Neural progenitor cell (in vitro differentiated cells): ENCODE data around the gene DEPP1. TPM values are rescaled to one million over a fixed set of nuclear protein-coding genes. Genes with fewer than 3 reads are reported as not detected.

ENCODE experiments used
- DNase-seq: peaks from one replicate; pipeline ENCODE4 v3.0.0-alpha.2; 2016; ENCODE audit warnings: low spot score
- H2AFZ ChIP-seq: fragments of 200-600 bp; sonication (generic); replicated peaks from 2 replicates; pipeline ENCODE4 v1.6.1; 2016; ENCODE audit warnings: antibody characterized with exemption
- H3F3A ChIP-seq: fragments of 200-600 bp; sonication (generic); 2 replicates; pipeline ENCODE4 v1.6.1; 2016; ENCODE audit warnings: antibody characterized with exemption, low read depth
- H3K27ac ChIP-seq: fragments of 200-600 bp; sonication (generic); 2 replicates; pipeline ENCODE4 v1.5.1; 2016; ENCODE audit warnings: mild to moderate bottlenecking
- H3K27me3 ChIP-seq: fragments of 200-600 bp; sonication (generic); 2 replicates; pipeline ENCODE4 v1.6.1; 2016; ENCODE audit warnings: mild to moderate bottlenecking, moderate library complexity
- H3K36me3 ChIP-seq: fragments of 200-600 bp; sonication (generic); 2 replicates; pipeline ENCODE4 v1.5.1; 2016
- H3K4me1 ChIP-seq: fragments of 200-600 bp; sonication (generic); 2 replicates; pipeline ENCODE4 v1.6.1; 2016; ENCODE audit warnings: mixed run types
- H3K4me2 ChIP-seq: fragments of 200-600 bp; sonication (generic); 2 replicates; pipeline ENCODE4 v1.6.1; 2016
- H3K4me3 ChIP-seq: fragments of 200-600 bp; sonication (generic); 2 replicates; pipeline ENCODE4 v1.5.1; 2016
- H3K79me2 ChIP-seq: fragments of 200-600 bp; sonication (generic); 2 replicates; pipeline ENCODE4 v1.6.1; 2016; ENCODE audit warnings: low read depth
- H3K9ac ChIP-seq: fragments of 200-600 bp; sonication (generic); 2 replicates; pipeline ENCODE4 v1.6.1; 2016
- H3K9me3 ChIP-seq: fragments of 200-600 bp; sonication (generic); 2 replicates; pipeline ENCODE4 v1.5.1; 2016; ENCODE audit warnings: low read depth
- H4K20me1 ChIP-seq: fragments of 200-600 bp; sonication (generic); 2 replicates; pipeline ENCODE4 v1.6.1; 2016; ENCODE audit warnings: low read depth
- H3K27ac Mint-ChIP-seq: 3 replicates; pipeline ENCODE4 v1.8.0; 2021; ENCODE audit warnings: mixed read lengths
- H3K27me3 Mint-ChIP-seq: 2 replicates; pipeline ENCODE4 v1.8.0; 2022; ENCODE audit warnings: low read depth, mild to moderate bottlenecking, inconsistent platforms, moderate library complexity, mixed read lengths; ENCODE audit not compliant: insufficient read depth
- H3K36me3 Mint-ChIP-seq: 3 replicates; pipeline ENCODE4 v1.8.0; 2021; ENCODE audit warnings: mixed read lengths
- H3K4me1 Mint-ChIP-seq: 3 replicates; pipeline ENCODE4 v1.8.0; 2021; ENCODE audit warnings: mixed read lengths
- H3K4me3 Mint-ChIP-seq: 3 replicates; pipeline ENCODE4 v1.8.0; 2021; ENCODE audit warnings: mild to moderate bottlenecking, moderate library complexity, mixed read lengths
- H3K9me3 Mint-ChIP-seq: 3 replicates; pipeline ENCODE4 v1.8.0; 2020; ENCODE audit warnings: mixed read lengths
- CTCF ChIP-seq: fragments of 200-600 bp; sonication (generic); IDR thresholded peaks from 2 replicates; pipeline ENCODE4 v1.5.1; 2017; ENCODE audit warnings: antibody characterized with exemption, mild to moderate bottlenecking
- EZH2 ChIP-seq: fragments of 200-600 bp; sonication (generic); IDR thresholded peaks from 2 replicates; pipeline ENCODE4 v1.6.1; 2017; ENCODE audit warnings: antibody characterized with exemption, mild to moderate bottlenecking, moderate library complexity
- EZH2phosphoT487 ChIP-seq: fragments of 200-600 bp; sonication (generic); IDR thresholded peaks from 2 replicates; pipeline ENCODE4 v1.6.1; 2017; ENCODE audit warnings: antibody characterized with exemption
- total RNA-seq: library from RNA; depleted of rRNA; stranded (reverse); fragments of >200 nt; gene quantifications from 2 replicates; pipeline ENCODE4 v1.2.3, GENCODE V29; 2015; ENCODE audit warnings: low replicate concordance

Gene DEPP1
- total RNA-seq, 1 donor from 2014 or later = not detected

- Mint-ChIP-seq H3K27ac (no peak overlapping the region), H3K36me3 (no peaks in the 10 kb centered on the region), H3K4me1 (no peaks in the 10 kb centered on the region), H3K27me3 (peaks cover 12% of the 10 kb centered on the region), H3K9me3 (no peaks in the 10 kb centered on the region), H3K4me3 (no peak overlapping the region)
- no peak overlapping the region for H3K4me2 ChIP-seq
- H4K20me1 ChIP-seq = no peaks in the 10 kb centered on the region
- H3K4me3 ChIP-seq = no peak overlapping the region
- H2AFZ ChIP-seq = no peak overlapping the region
- no peaks in the 10 kb centered on the region for H3K36me3 ChIP-seq
- TF ChIP-seq CTCF (no peak), EZH2 (no peak), EZH2phosphoT487 (no peak)
- H3K4me1 ChIP-seq = no peaks in the 10 kb centered on the region
- H3F3A ChIP-seq = no peaks in the 10 kb centered on the region
- H3K9ac ChIP-seq = no peak overlapping the region
- no peaks in the 10 kb centered on the region for H3K9me3 ChIP-seq
- H3K27ac ChIP-seq = no peak overlapping the region
- H3K79me2 ChIP-seq = no peaks in the 10 kb centered on the region
- no peaks in the 10 kb centered on the region for H3K27me3 ChIP-seq
- no peak for DNase-seq
Observed at GRCh38 chr10:44930904-44931620, 47.5 kb downstream of the DEPP1 start.

GRCh38 chr10:44929356-44930255 is 49.0 kb downstream of the DEPP1 start:
- no peak for TF ChIP-seq EZH2
- TF ChIP-seq CTCF = no peak
- no peak for TF ChIP-seq EZH2phosphoT487
- no peak overlapping the region for H3K27ac Mint-ChIP-seq
- H3K27me3 Mint-ChIP-seq = peaks cover 12% of the 10 kb centered on the region
- no peak overlapping the region for H2AFZ ChIP-seq
- no peaks in the 10 kb centered on the region for H3K4me1 Mint-ChIP-seq
- H3K9ac ChIP-seq = no peak overlapping the region
- H3K36me3 Mint-ChIP-seq = no peaks in the 10 kb centered on the region
- H3K4me1 ChIP-seq = peaks cover 4% of the 10 kb centered on the region
- no peaks in the 10 kb centered on the region for H3K9me3 ChIP-seq
- no peaks in the 10 kb centered on the region for H3K79me2 ChIP-seq
- DNase-seq = no peak
- H3F3A ChIP-seq = no peaks in the 10 kb centered on the region
- no peaks in the 10 kb centered on the region for H3K36me3 ChIP-seq
- no peaks in the 10 kb centered on the region for H3K27me3 ChIP-seq
- H3K4me3 Mint-ChIP-seq = no peak overlapping the region
- no peak overlapping the region for H3K4me3 ChIP-seq
- no peaks in the 10 kb centered on the region for H4K20me1 ChIP-seq
- H3K4me2 ChIP-seq = no peak overlapping the region
- H3K9me3 Mint-ChIP-seq = no peaks in the 10 kb centered on the region
- H3K27ac ChIP-seq = no peak overlapping the region

GRCh38 chr10:44928462-44928861 is 50.1 kb downstream of the DEPP1 start:
- no peaks in the 10 kb centered on the region for H3K36me3 Mint-ChIP-seq
- Histone ChIP-seq H3K4me3 (no peak overlapping the region), H3K4me1 (peaks cover 4% of the 10 kb centered on the region), H3K36me3 (no peaks in the 10 kb centered on the region), H3F3A (no peaks in the 10 kb centered on the region), H3K9me3 (no peaks in the 10 kb centered on the region), H2AFZ (no peak overlapping the region), H3K27me3 (no peaks in the 10 kb centered on the region), H4K20me1 (no peaks in the 10 kb centered on the region), H3K79me2 (no peaks in the 10 kb centered on the region), H3K27ac (no peak overlapping the region), H3K9ac (no peak overlapping the region), H3K4me2 (no peak overlapping the region)
- no peak overlapping the region for H3K4me3 Mint-ChIP-seq
- no peaks in the 10 kb centered on the region for H3K9me3 Mint-ChIP-seq
- peaks cover 12% of the 10 kb centered on the region for H3K27me3 Mint-ChIP-seq
- no peaks in the 10 kb centered on the region for H3K4me1 Mint-ChIP-seq
- DNase-seq = no peak
- no peak overlapping the region for H3K27ac Mint-ChIP-seq
- TF ChIP-seq EZH2phosphoT487 = no peak
- TF ChIP-seq EZH2 = no peak
- no peak for TF ChIP-seq CTCF
